ENCODE measurements around the gene LHCGR.

Gene LHCGR

DNA sequence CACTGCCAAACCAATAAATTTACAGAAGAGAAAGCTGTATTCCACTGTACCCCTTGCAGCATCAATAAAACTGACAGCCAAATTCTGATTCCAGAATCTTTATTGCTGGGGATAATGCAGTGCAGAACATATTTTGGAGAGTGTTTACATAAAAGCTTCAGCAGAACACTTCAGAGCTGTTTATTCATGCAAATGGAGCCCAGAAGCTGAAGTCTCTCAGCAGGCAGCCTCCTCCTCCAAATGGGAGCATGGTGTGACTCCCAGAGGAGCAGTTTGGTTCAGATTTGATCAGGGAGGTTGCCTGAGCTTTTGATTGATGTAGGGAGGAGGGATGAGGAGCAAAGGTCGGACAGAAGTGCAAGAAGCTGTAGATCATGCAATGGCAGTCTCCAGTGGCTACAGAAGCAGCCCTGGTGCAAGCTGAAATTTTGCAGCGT is 22.4 kb downstream of the LHCGR start (continued):
- TF ChIP-seq ZNF423 (tag by site-specific recombination; IDR thresholded peaks at IDR 0.05): peak; percentile 93
- TF ChIP-seq, protein P1, sequence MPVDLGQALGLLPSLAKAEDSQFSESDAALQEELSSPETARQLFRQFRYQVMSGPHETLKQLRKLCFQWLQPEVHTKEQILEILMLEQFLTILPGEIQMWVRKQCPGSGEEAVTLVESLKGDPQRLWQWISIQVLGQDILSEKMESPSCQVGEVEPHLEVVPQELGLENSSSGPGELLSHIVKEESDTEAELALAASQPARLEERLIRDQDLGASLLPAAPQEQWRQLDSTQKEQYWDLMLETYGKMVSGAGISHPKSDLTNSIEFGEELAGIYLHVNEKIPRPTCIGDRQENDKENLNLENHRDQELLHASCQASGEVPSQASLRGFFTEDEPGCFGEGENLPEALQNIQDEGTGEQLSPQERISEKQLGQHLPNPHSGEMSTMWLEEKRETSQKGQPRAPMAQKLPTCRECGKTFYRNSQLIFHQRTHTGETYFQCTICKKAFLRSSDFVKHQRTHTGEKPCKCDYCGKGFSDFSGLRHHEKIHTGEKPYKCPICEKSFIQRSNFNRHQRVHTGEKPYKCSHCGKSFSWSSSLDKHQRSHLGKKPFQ (tag by site-specific recombination; IDR thresholded peaks at IDR 0.05): peak; percentile 95
- TF ChIP-seq BCL11B (tag by site-specific recombination; IDR thresholded peaks at IDR 0.05; ENCODE audit: low read depth): 0 out of 2 replicates have a peak, but pooled peaks have one; percentile 13
- TF ChIP-seq TRIM28 (IDR thresholded peaks at IDR 0.05; ENCODE audit: borderline replicate concordance, low read length): peak; percentile 75
- TF ChIP-seq ZNF596 (tag by site-specific recombination; IDR thresholded peaks at IDR 0.05): 0 out of 2 replicates have a peak, but pooled peaks have one; percentile 12
- TF ChIP-seq, protein P2, sequence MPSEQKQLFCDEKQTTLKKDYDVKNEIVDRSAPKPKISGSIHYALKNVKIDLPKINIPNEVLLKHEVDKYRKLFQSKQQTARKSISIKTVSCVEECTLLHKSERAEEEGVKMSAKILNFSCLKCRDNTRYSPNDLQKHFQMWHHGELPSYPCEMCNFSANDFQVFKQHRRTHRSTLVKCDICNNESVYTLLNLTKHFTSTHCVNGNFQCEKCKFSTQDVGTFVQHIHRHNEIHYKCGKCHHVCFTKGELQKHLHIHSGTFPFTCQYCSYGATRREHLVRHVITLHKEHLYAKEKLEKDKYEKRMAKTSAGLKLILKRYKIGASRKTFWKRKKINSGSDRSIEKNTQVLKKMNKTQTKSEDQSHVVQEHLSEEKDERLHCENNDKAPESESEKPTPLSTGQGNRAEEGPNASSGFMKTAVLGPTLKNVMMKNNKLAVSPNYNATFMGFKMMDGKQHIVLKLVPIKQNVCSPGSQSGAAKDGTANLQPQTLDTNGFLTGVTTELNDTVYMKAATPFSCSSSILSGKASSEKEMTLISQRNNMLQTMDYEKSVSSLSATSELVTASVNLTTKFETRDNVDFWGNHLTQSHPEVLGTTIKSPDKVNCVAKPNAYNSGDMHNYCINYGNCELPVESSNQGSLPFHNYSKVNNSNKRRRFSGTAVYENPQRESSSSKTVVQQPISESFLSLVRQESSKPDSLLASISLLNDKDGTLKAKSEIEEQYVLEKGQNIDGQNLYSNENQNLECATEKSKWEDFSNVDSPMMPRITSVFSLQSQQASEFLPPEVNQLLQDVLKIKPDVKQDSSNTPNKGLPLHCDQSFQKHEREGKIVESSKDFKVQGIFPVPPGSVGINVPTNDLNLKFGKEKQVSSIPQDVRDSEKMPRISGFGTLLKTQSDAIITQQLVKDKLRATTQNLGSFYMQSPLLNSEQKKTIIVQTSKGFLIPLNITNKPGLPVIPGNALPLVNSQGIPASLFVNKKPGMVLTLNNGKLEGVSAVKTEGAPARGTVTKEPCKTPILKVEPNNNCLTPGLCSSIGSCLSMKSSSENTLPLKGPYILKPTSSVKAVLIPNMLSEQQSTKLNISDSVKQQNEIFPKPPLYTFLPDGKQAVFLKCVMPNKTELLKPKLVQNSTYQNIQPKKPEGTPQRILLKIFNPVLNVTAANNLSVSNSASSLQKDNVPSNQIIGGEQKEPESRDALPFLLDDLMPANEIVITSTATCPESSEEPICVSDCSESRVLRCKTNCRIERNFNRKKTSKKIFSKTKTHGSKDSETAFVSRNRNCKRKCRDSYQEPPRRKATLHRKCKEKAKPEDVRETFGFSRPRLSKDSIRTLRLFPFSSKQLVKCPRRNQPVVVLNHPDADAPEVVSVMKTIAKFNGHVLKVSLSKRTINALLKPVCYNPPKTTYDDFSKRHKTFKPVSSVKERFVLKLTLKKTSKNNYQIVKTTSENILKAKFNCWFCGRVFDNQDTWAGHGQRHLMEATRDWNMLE (tag by site-specific recombination; conservative IDR thresholded peaks at IDR 0.05; ENCODE audit: low read depth): 0 out of 2 replicates have a peak, but pooled peaks have one; percentile 21
- TF ChIP-seq GLI2 (tag by site-specific recombination; IDR thresholded peaks at IDR 0.05; ENCODE audit: borderline replicate concordance, low read depth): peak; percentile 91
- peak; percentile 99 for TF ChIP-seq WT1 (tag by site-specific recombination; IDR thresholded peaks at IDR 0.05)
- TF ChIP-seq ZNF324 (tag by site-specific recombination; IDR thresholded peaks at IDR 0.05): no peak
- peak; percentile 33; the same call in 1 of the 2 replicates for TF ChIP-seq ZNF341 (tag by site-specific recombination; IDR thresholded peaks at IDR 0.05; ENCODE audit: low read depth)
- TF ChIP-seq ZFP41 (tag by site-specific recombination; IDR thresholded peaks at IDR 0.05; ENCODE audit: borderline replicate concordance): no peak
- peak; percentile 79; the same call in 1 of the 2 replicates for TF ChIP-seq TCF7L2 (IDR thresholded peaks at IDR 0.05; ENCODE audit: borderline replicate concordance, low read depth, low read length)
- peak; percentile 97 for TF ChIP-seq ZNF843 (tag by site-specific recombination; IDR thresholded peaks at IDR 0.05)
- TF ChIP-seq OSR2 (tag by site-specific recombination; IDR thresholded peaks at IDR 0.05): peak; percentile 99
- TF ChIP-seq, protein P3, sequence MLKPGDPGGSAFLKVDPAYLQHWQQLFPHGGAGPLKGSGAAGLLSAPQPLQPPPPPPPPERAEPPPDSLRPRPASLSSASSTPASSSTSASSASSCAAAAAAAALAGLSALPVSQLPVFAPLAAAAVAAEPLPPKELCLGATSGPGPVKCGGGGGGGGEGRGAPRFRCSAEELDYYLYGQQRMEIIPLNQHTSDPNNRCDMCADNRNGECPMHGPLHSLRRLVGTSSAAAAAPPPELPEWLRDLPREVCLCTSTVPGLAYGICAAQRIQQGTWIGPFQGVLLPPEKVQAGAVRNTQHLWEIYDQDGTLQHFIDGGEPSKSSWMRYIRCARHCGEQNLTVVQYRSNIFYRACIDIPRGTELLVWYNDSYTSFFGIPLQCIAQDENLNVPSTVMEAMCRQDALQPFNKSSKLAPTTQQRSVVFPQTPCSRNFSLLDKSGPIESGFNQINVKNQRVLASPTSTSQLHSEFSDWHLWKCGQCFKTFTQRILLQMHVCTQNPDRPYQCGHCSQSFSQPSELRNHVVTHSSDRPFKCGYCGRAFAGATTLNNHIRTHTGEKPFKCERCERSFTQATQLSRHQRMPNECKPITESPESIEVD (tag by site-specific recombination; IDR thresholded peaks at IDR 0.05): peak; percentile 100
- peak; percentile 68; the same call in 1 of the 2 replicates for TF ChIP-seq ZBTB8A (tag by site-specific recombination; IDR thresholded peaks at IDR 0.05)
- TF ChIP-seq, protein P4, sequence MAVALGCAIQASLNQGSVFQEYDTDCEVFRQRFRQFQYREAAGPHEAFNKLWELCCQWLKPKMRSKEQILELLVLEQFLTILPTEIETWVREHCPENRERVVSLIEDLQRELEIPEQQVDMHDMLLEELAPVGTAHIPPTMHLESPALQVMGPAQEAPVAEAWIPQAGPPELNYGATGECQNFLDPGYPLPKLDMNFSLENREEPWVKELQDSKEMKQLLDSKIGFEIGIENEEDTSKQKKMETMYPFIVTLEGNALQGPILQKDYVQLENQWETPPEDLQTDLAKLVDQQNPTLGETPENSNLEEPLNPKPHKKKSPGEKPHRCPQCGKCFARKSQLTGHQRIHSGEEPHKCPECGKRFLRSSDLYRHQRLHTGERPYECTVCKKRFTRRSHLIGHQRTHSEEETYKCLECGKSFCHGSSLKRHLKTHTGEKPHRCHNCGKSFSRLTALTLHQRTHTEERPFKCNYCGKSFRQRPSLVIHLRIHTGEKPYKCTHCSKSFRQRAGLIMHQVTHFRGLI (tag by site-specific recombination; IDR thresholded peaks at IDR 0.05): no peak
- TF ChIP-seq ZNF561 (tag by site-specific recombination; IDR thresholded peaks at IDR 0.05; ENCODE audit: borderline replicate concordance): peak; percentile 95
- TF ChIP-seq SP7 (tag by site-specific recombination; IDR thresholded peaks at IDR 0.05): 0 out of 2 replicates have a peak, but pooled peaks have one; percentile 39
- TF ChIP-seq ZSCAN16 (tag by site-specific recombination; IDR thresholded peaks at IDR 0.05): 0 out of 2 replicates have a peak, but pooled peaks have one; percentile 66
- TF ChIP-seq, protein P5, sequence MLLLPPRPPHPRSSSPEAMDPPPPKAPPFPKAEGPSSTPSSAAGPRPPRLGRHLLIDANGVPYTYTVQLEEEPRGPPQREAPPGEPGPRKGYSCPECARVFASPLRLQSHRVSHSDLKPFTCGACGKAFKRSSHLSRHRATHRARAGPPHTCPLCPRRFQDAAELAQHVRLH (tag by site-specific recombination; IDR thresholded peaks at IDR 0.05): peak; percentile 80

Data from HEK293 (cell line).